K562 (cell line): ENCODE results near the gene GNG11. TPM values are rescaled to one million over a fixed set of nuclear protein-coding genes. Genes with fewer than 3 reads are reported as not detected.

Source experiments
- ATAC-seq: fragments of 200-7000 bp; cut with Tn5 transposase; 3 replicates; pipeline ENCODE4 v1.9.1; 2020; ENCODE audit warnings: moderate library complexity
- BruUV-seq: library from RNA; stranded (reverse); fragments of 400-500 nt; replicated peaks from 2 replicates; lab custom pipeline; 2021; lab: Mats Ljungman, UMichigan
- CTCF ChIA-PET: fragments of 300-600 bp; formaldehyde crosslinking; extraction: SDS; loops from one replicate; lab custom pipeline; 2021; ENCODE audit warnings: low intra/inter-chr PET ratio; lab: Yijun Ruan, JAX
- POLR2A ChIA-PET: fragments of 300-600, 350-650 bp; sonication (Branson Sonifier 250); formaldehyde crosslinking; extraction: SDS; loops from one replicate; lab custom pipeline; 2021; ENCODE audit warnings: antibody characterized with exemption, inconsistent platforms; lab: Yijun Ruan, JAX
- DNase-seq, 4 experiments: peaks; one replicate each; pipeline versions ENCODE4 v3.0.0 to v3.0.0-alpha.2; 2011 to 2018; ENCODE audit warnings: low spot score in 3 of 4, mixed read lengths in 3 of 4; ENCODE audit errors: extremely low read depth in 1 of 4
- FAIRE-seq: peaks from 2 replicates; lab custom pipeline; 2011; peaks lifted over from hg19 to GRCh38; lab: Jason Lieb, UNC
- H2AFZ ChIP-seq: 2 replicates; pipeline ENCODE4 v1.6.0; 2011; ENCODE audit warnings: low read depth, low read length, control low read depth, inconsistent platforms
- H3K27ac ChIP-seq: fragments of 200-600 bp; 3 replicates; pipeline ENCODE4 v1.8.0; 2011; ENCODE audit warnings: low read depth, mild to moderate bottlenecking, control low read depth, inconsistent platforms, low read length, moderate library complexity, mixed read lengths; ENCODE audit errors: extremely low read depth
- H3K27me3 ChIP-seq, 2 experiments: fragments of 300-600 bp in 1 of 2; 2 replicates in 1 of 2; 3 replicates in 1 of 2; pipeline versions ENCODE4 v1.6.0 to v1.8.0; 2011; ENCODE audit warnings: inconsistent platforms in 2 of 2, low read length in 2 of 2, mild to moderate bottlenecking in 1 of 2, mixed read lengths in 1 of 2, moderate library complexity in 1 of 2; ENCODE audit not compliant: control insufficient read depth in 2 of 2, insufficient read depth in 2 of 2
- H3K36me3 ChIP-seq: fragments of 300-600 bp; 3 replicates; pipeline ENCODE4 v1.8.0; 2011; ENCODE audit warnings: mild to moderate bottlenecking, low read length, inconsistent platforms; ENCODE audit not compliant: control insufficient read depth, insufficient read depth
- H3K4me1 ChIP-seq, 2 experiments: fragments of 200-600 bp in 1 of 2; replicated peaks in 1 of 2; 2 replicates in 1 of 2; 3 replicates in 1 of 2; pipeline versions ENCODE4 v1.5.1 to v1.8.0; 2011; ENCODE audit warnings: inconsistent platforms in 2 of 2, low read length in 2 of 2, mild to moderate bottlenecking in 1 of 2, mixed read lengths in 1 of 2, moderate library complexity in 1 of 2; ENCODE audit not compliant: control insufficient read depth in 2 of 2, insufficient read depth in 2 of 2
- H3K4me2 ChIP-seq: 2 replicates; pipeline ENCODE4 v1.6.1; 2011; ENCODE audit warnings: low read length, control low read depth, inconsistent platforms, mixed read lengths; ENCODE audit not compliant: insufficient read depth
- H3K4me3 ChIP-seq: fragments of 200-600 bp; sonication (generic), shearing (Covaris generic); 2 replicates; pipeline ENCODE4 v1.5.1; 2016; ENCODE audit warnings: control low read depth, inconsistent platforms
- H3K79me2 ChIP-seq: fragments of 200-600 bp; 3 replicates; pipeline ENCODE4 v1.8.0; 2011; ENCODE audit warnings: low read length, inconsistent platforms; ENCODE audit not compliant: control insufficient read depth, insufficient read depth
- H3K9ac ChIP-seq, 2 experiments: 2 replicates each; pipeline versions ENCODE4 v1.6.0 to v1.6.1; 2011; ENCODE audit warnings: low read depth in 2 of 2, low read length in 2 of 2, control low read depth in 1 of 2, inconsistent platforms in 1 of 2, mild to moderate bottlenecking in 1 of 2, mixed read lengths in 1 of 2; ENCODE audit not compliant: insufficient read depth in 1 of 2
- H3K9me1 ChIP-seq: one replicate; pipeline ENCODE4 v1.6.0; 2011; ENCODE audit warnings: inconsistent platforms, mild to moderate bottlenecking, low read length, moderate library complexity; ENCODE audit not compliant: control insufficient read depth, insufficient read depth
- H3K9me3 ChIP-seq: replicated peaks from 2 replicates; pipeline ENCODE4 v1.5.1; 2011; ENCODE audit warnings: low read depth, low read length, inconsistent platforms; ENCODE audit not compliant: control insufficient read depth, insufficient read depth
- H4K20me1 ChIP-seq: replicated peaks from 2 replicates; pipeline ENCODE4 v1.6.1; 2011; ENCODE audit warnings: low read length, inconsistent platforms, mixed read lengths; ENCODE audit not compliant: control insufficient read depth, insufficient read depth
- BMI1 ChIP-seq: fragments of 150-350 bp; IDR thresholded peaks from 2 replicates; pipeline ENCODE4 v1.6.1; 2014; ENCODE audit warnings: low read length
- CTBP1 ChIP-seq: fragments of 450-650 bp; IDR thresholded peaks from 2 replicates; pipeline ENCODE4 v1.6.1; 2016; ENCODE audit warnings: borderline replicate concordance
- ESRRA ChIP-seq: fragments of 450-650 bp; IDR thresholded peaks from 2 replicates; pipeline ENCODE4 v1.6.1; 2014; ENCODE audit warnings: low read depth, mild to moderate bottlenecking, moderate library complexity, borderline replicate concordance
- NEUROD1 ChIP-seq: fragments of 150-350 bp; IDR thresholded peaks from 2 replicates; pipeline ENCODE4 v1.6.1; 2014; ENCODE audit warnings: borderline replicate concordance, low read length, low read depth; ENCODE audit not compliant: partially characterized antibody
- NFE2L1 ChIP-seq: fragments of 450-650 bp; IDR thresholded peaks from 2 replicates; pipeline ENCODE4 v1.6.1; 2016; ENCODE audit warnings: missing genetic modification characterization, low read depth, mild to moderate bottlenecking, missing compliant biosample characterization, moderate library complexity, borderline replicate concordance
- SP2 ChIP-seq: IDR thresholded peaks from 2 replicates; pipeline ENCODE4 v1.6.1; 2011; ENCODE audit warnings: mild to moderate bottlenecking, low read depth, low read length, moderate library complexity; ENCODE audit not compliant: poor library complexity, severe bottlenecking; ENCODE audit errors: extremely low read depth
- ZBTB17 ChIP-seq: fragments of 450-650 bp; formaldehyde crosslinking; IDR thresholded peaks from 2 replicates; pipeline ENCODE4 v1.4.0; 2020; ENCODE audit warnings: mild to moderate bottlenecking
- ZNF217 ChIP-seq: sonication (generic); formaldehyde crosslinking; IDR thresholded peaks from 2 replicates; pipeline ENCODE4 v1.8.0; 2022; ENCODE audit warnings: mild to moderate bottlenecking, missing genetic modification reagents
- ZNF408 ChIP-seq: fragments of 250-450 bp; sonication (Bioruptor Pico); IDR thresholded peaks from 2 replicates; pipeline ENCODE4 v1.4.0; 2020; ENCODE audit warnings: low read depth, mild to moderate bottlenecking, moderate library complexity
- ZNF830 ChIP-seq: fragments of 250-450 bp; sonication (Bioruptor Pico); IDR thresholded peaks from 2 replicates; pipeline ENCODE4 v1.5.0; 2021; ENCODE audit warnings: mild to moderate bottlenecking
- WGBS: fragments of 100-300 bp; shearing (Covaris generic); methylation state at CpG from one replicate; pipeline ENCODE4 v1.1.6; 2016; ENCODE audit warnings: low coverage, mixed read lengths; ENCODE audit not compliant: insufficient coverage; ENCODE audit errors: missing lambda C conversion rate; 5-methylcytosine and 5-hydroxymethylcytosine counted together
- in situ Hi-C: fragments of 300-500 bp; cut with MboI; formaldehyde crosslinking; loops from 4 replicates; pipeline ENCODE4 v1.15.0; 2018; ENCODE audit warnings: inconsistent platforms, mixed read lengths
- intact Hi-C: fragments of 100-400 bp; cut with micrococcal nuclease; formaldehyde crosslinking; loops from 2 replicates; pipeline ENCODE4 v1.14.2; 2022
- polyA plus RNA-seq, 8 experiments: library from polyadenylated mRNA; depleted of rRNA in 4 of 8; stranded (reverse) in 5 of 8; unstranded in 3 of 8; fragments of >200 nt; fragmentation: Nextera tagmentation in 2 of 8; fragmentation: Illumina TruSeq in 1 of 8; extraction: Ambion mirVana in 2 of 8; extraction: Trizol in 1 of 8; gene quantifications; 2 replicates each; pipeline versions ENCODE4 v1.2.1 to v1.2.3, GENCODE V29; 2011 to 2014; ENCODE audit warnings: inconsistent platforms in 1 of 8, missing spikeins in 1 of 8
- total RNA-seq, 7 experiments: library from RNA; depleted of rRNA in 6 of 7; stranded (reverse); fragments of >200 nt in 6 of 7; fragmentation: Illumina TruSeq in 2 of 7; extraction: Trizol in 2 of 7; gene quantifications; 2 replicates each; pipeline versions ENCODE4 v1.2.1 to v1.2.3, GENCODE V29; 2011 to 2021; ENCODE audit warnings: low replicate concordance in 1 of 7
- TF ChIP-seq, protein P1 (sequence below): fragments of 250-450 bp; sonication (Bioruptor Pico); IDR thresholded peaks from 2 replicates; pipeline ENCODE4 v1.5.0; 2021; ENCODE audit warnings: mild to moderate bottlenecking, moderate library complexity

Gene GNG11
- total and polyA plus RNA-seq, 9 of the 15 experiments (the other 6 are each of a cell fraction or from before 2014, with no cell fraction given) = 0.06 TPM; not detected in 8

DNA sequence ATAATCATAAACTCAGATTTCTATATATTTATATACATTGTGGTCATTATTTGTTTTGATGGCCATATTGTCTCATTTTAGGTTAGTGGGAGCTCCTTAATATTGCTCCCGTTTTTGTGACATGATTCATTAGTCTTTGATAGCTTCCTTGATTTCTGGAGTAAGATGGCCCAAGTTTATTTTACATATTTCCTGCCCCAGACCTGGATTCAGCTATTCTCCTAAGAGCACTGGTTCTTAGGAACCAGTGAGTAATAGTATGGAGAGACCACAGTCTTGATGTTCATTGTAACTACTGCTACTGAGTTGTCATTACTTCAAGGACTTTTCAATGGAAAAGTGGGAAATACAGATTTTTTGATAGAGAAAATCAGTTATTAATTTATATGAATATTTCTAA, 37.0 kb upstream of the GNG11 start:
- no TSS peak for BruUV-seq
- ATAC-seq = no peak
- FAIRE-seq = no peak
- H2AFZ ChIP-seq = no peak overlapping the region
- H3K9me3 ChIP-seq = no peaks in the 10 kb centered on the region
- H3K79me2 ChIP-seq = no peaks in the 10 kb centered on the region
- peaks cover 0 to 7% of the 10 kb centered on the region in 2 experiments; a peak in 2 of 5 replicates for H3K27me3 ChIP-seq
- no peak overlapping the region for H3K27ac ChIP-seq
- H4K20me1 ChIP-seq = no peaks in the 10 kb centered on the region
- no peaks in the 10 kb centered on the region for H3K36me3 ChIP-seq
- TF ChIP-seq ZNF830 (CRISPR knock-in tag) = no peak
- intact Hi-C loops (no loop called here), in situ Hi-C loops (no loop called here)
- no peak for DNase-seq
- no peaks in the 10 kb centered on the region for H3K4me1 ChIP-seq
- 4% methylated on average over 1 of the region's 1 CpG for WGBS
- no peak overlapping the region for H3K9ac ChIP-seq
- H3K9me1 ChIP-seq = no peaks in the 10 kb centered on the region
- CTCF ChIA-PET = no interaction called here
- POLR2A ChIA-PET = no interaction called here
- no peak overlapping the region for H3K4me3 ChIP-seq
- no peak overlapping the region for H3K4me2 ChIP-seq

DNA sequence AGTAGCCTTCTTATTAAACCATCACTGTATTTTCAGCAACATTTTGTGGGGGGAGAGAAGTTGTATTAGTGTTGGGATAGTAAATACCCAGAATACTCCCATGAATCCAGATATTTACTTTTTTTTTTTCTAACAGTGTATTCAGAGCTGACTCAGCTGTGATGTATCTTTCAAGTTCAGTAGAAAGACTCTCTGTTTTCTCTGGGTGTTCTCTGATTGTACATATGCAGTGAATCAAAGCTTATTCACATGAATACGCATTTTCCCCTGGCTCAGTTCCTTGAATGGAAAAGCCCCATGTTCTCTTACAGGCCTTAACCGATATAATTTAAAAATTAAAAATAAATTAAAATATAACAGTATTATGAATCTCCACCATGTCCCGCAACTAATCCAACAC, 32.3 kb upstream of the GNG11 start:
- ChIA-PET POLR2A (no interaction called here), CTCF (no interaction called here)
- intact Hi-C loops (no loop called here), in situ Hi-C loops (no loop called here)
- no peak overlapping the region for H3K4me3 ChIP-seq
- H3K79me2 ChIP-seq = no peaks in the 10 kb centered on the region
- peaks cover 0 to 10% of the 10 kb centered on the region in 2 experiments; a peak in 1 of 5 replicates for H3K4me1 ChIP-seq
- DNase-seq = no peak
- TF ChIP-seq NFE2L1 (tag) = no peak
- TF ChIP-seq ZNF408 (CRISPR knock-in tag) = no peak
- TF ChIP-seq BMI1 = no peak
- TF ChIP-seq SP2 = no peak
- no peak for TF ChIP-seq ZBTB17 (CRISPR knock-in tag)
- TF ChIP-seq CTBP1 = no peak
- TF ChIP-seq ZNF217 (CRISPR knock-in tag) = no peak
- TF ChIP-seq, protein P1, sequence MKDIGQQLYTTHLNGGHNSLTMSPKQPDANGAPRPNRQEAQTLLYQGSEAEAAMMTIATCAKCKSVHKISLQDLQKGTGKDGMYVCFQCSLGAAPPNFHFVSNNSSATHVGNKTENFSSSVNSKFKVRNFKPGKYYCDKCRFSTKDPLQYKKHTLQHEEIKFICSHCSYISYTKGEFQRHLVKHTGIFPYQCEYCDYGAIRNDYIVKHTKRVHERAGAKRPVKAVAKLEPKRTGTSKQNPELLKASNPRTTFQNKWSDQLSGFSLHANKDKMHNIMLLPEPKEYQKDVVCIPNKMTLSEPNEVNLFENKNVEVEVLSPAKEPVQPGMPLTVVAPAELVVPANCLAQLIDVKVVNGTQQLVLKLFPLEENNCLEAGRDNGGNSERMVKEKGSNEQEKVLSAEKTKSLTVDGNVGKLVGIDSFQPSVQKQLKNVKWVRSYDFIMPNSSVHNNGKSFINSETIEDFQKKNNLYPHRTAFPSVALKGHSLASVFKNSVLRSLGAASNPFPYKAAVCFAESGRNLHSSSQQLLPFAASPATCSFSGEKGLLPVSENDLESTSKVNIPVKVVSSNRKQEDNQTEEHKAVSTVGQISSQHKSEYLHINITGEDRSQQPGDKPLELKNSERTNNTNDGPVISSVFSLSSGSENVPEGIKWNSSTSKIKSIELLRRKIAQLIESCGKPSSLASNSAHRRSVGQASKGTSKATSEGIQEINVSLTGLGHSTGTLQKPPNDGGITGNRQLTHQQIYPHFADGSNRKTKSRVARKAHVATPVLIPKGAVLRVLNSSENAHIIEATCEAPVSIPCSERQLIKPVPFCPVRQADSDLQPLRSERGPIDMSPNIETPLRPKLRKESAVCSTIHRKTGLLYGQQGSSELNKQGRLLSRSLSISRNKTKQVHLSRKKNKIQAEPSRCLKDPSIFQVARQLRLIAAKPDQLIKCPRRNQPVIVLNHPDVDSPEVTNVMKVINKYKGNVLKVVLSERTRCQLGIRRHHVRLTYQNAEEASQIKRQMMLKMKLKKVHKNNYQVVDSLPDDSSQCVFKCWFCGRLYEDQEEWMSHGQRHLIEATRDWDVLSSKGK (CRISPR knock-in tag) = no peak
- no peak for TF ChIP-seq ESRRA
- TF ChIP-seq NEUROD1 = no peak
- H4K20me1 ChIP-seq = no peaks in the 10 kb centered on the region
- H3K36me3 ChIP-seq = no peaks in the 10 kb centered on the region
- H3K27ac ChIP-seq = no peak overlapping the region
- H3K27me3 ChIP-seq = peaks cover 14 to 22% of the 10 kb centered on the region in 2 experiments
- H3K9me3 ChIP-seq = no peaks in the 10 kb centered on the region
- no peak for FAIRE-seq
- no TSS peak for BruUV-seq
- no peak overlapping the region for H3K9ac ChIP-seq
- no peak for ATAC-seq
- H2AFZ ChIP-seq = no peak overlapping the region
- 6% methylated on average over 3 of the region's 3 CpGs for WGBS
- no peak overlapping the region for H3K4me2 ChIP-seq
- H3K9me1 ChIP-seq = no peaks in the 10 kb centered on the region
